ENCODE measurements around the gene FGF22. TPM values are rescaled to one million over a fixed set of nuclear protein-coding genes. Genes with fewer than 3 reads are reported as not detected.

FGF22 gene
- total RNA-seq, 5 donors from 2014 or later (not counting 1 experiment from before 2014, with no cell fraction given), result 0.35 to 3.9 (median 2.8) TPM

- H3K9me3 Mint-ChIP-seq, result no peaks in the 10 kb centered on the region
- peaks cover 8% of the 10 kb centered on the region for H3K36me3 Mint-ChIP-seq
- ATAC-seq (replicated peaks in 1 of 4) (no peak), DNase-seq (no peak)
- Histone ChIP-seq H3K27ac (ENCODE audit: low read length) (peak overlapping the region; percentile 98), H3K36me3 (ENCODE audit: control insufficient read depth in 2 of 2, extremely low read depth in 1 of 2, insufficient read depth in 1 of 2, low read length in 1 of 2) (peaks cover 19 to 37% of the 10 kb centered on the region in 2 donors), H3K4me3 (ENCODE audit: control insufficient read depth in 1 of 2, extremely low read depth in 1 of 2, low read length in 1 of 2) (no peak overlapping the region), H3K4me1 (ENCODE audit: control insufficient read depth in 1 of 2, extremely low read depth in 1 of 2, insufficient read depth in 2 of 2, low read length in 2 of 2) (peaks cover 8 to 87% of the 10 kb centered on the region in 2 experiments), H3K9me3 (no peaks in the 10 kb centered on the region), H3K27me3 (replicated peaks in 1 of 2; ENCODE audit: control insufficient read depth in 2 of 2, extremely low read depth in 1 of 2, insufficient read depth in 2 of 2, low read length in 1 of 2) (no peaks in the 10 kb centered on the region)
- CTCF ChIA-PET, result interaction anchor here in 1 of 2 donors (0.6 kb wide), 1 partner anchor 1092 kb away, joined by 3 read pairs; no protein-coding TSS in a partner anchor
- no peaks in the 10 kb centered on the region for H3K27me3 Mint-ChIP-seq
- WGBS (ENCODE audit: insufficient coverage), result 81% methylated on average over 30 of the region's 33 CpGs
- POLR2A ChIA-PET, result no interaction called here
- no peak overlapping the region for H3K27ac Mint-ChIP-seq
- peaks cover 47 to 68% (median 53%) of the 10 kb centered on the region in 3 donors for H3K4me1 Mint-ChIP-seq
- peak overlapping the region; percentile 31 to 98 (median 31) for H3K4me3 Mint-ChIP-seq
Observed at GRCh38 chr19:658059-658839, 18.6 kb downstream of the FGF22 start.

- Histone ChIP-seq H3K4me3 (ENCODE audit: control insufficient read depth in 1 of 2, extremely low read depth in 1 of 2, low read length in 1 of 2) (peak overlapping the region in 1 of 2 donors; percentile 86), H3K36me3 (ENCODE audit: control insufficient read depth in 2 of 2, extremely low read depth in 1 of 2, insufficient read depth in 1 of 2, low read length in 1 of 2) (peaks cover 10 to 28% of the 10 kb centered on the region in 2 donors), H3K9me3 (no peaks in the 10 kb centered on the region), H3K27ac (ENCODE audit: low read length) (peak overlapping the region; percentile 98), H3K27me3 (replicated peaks in 1 of 2; ENCODE audit: control insufficient read depth in 2 of 2, extremely low read depth in 1 of 2, insufficient read depth in 2 of 2, low read length in 1 of 2) (no peaks in the 10 kb centered on the region), H3K4me1 (ENCODE audit: control insufficient read depth in 1 of 2, extremely low read depth in 1 of 2, insufficient read depth in 2 of 2, low read length in 2 of 2) (peaks cover 12 to 87% of the 10 kb centered on the region in 2 experiments)
- WGBS (ENCODE audit: insufficient coverage), result 48% methylated on average over 44 of the region's 50 CpGs
- ChIA-PET CTCF (interaction anchor here (0.6 to 1.6 kb wide), 3 partner anchors 9 to 1091 kb away, joined by 3 read pairs; no protein-coding TSS in a partner anchor), POLR2A (interaction anchor here in 1 of 2 donors (0.6 kb wide), 1 partner anchor 1771 kb away, joined by 6 read pairs; no protein-coding TSS in a partner anchor)
- peaks cover 55 to 69% (median 56%) of the 10 kb centered on the region in 3 donors for H3K4me1 Mint-ChIP-seq
- DNase-seq (peak in 26 of 35 experiments; percentile 21 to 75 (median 56)), ATAC-seq (replicated peaks in 1 of 4) (no peak)
- peak overlapping the region; percentile 97 for H3K27ac Mint-ChIP-seq
- no peaks in the 10 kb centered on the region for H3K27me3 Mint-ChIP-seq
- H3K36me3 Mint-ChIP-seq, result peaks cover 8% of the 10 kb centered on the region
- H3K4me3 Mint-ChIP-seq, result peak overlapping the region; percentile 95 to 98 (median 96)
- H3K9me3 Mint-ChIP-seq, result no peaks in the 10 kb centered on the region
Observed at GRCh38 chr19:658916-659839, 19.5 kb downstream of the FGF22 start.

GRCh38 chr19:660793-661426 is 21.2 kb downstream of the FGF22 start:
- peak overlapping the region; percentile 95 to 98 (median 96) for H3K4me3 Mint-ChIP-seq
- peaks cover 51 to 65% (median 54%) of the 10 kb centered on the region in 3 donors for H3K4me1 Mint-ChIP-seq
- DNase-seq (no peak), ATAC-seq (replicated peaks in 1 of 4) (no peak)
- no peaks in the 10 kb centered on the region for H3K27me3 Mint-ChIP-seq
- H3K36me3 Mint-ChIP-seq, result peaks cover 2% of the 10 kb centered on the region
- H3K27me3 ChIP-seq (replicated peaks in 1 of 2; ENCODE audit: control insufficient read depth in 2 of 2, extremely low read depth in 1 of 2, insufficient read depth in 2 of 2, low read length in 1 of 2), result no peaks in the 10 kb centered on the region
- CTCF ChIA-PET, result interaction anchor here in 1 of 2 donors (1.6 kb wide), 1 partner anchor 74 kb away, joined by 3 read pairs; no protein-coding TSS in a partner anchor
- POLR2A ChIA-PET, result interaction anchor here (0.9 kb wide), 2 partner anchors 20 to 35 kb away, joined by 3 to 8 read pairs; no protein-coding TSS in a partner anchor
- H3K9me3 ChIP-seq, result no peaks in the 10 kb centered on the region
- H3K4me3 ChIP-seq (ENCODE audit: control insufficient read depth in 1 of 2, extremely low read depth in 1 of 2, low read length in 1 of 2), result peak overlapping the region; percentile 86 to 87
- H3K9me3 Mint-ChIP-seq, result no peaks in the 10 kb centered on the region
- under 1% methylated on average over 15 of the region's 20 CpGs for WGBS (ENCODE audit: insufficient coverage)
- H3K27ac ChIP-seq (ENCODE audit: low read length), result peak overlapping the region; percentile 98
- H3K36me3 ChIP-seq (ENCODE audit: control insufficient read depth in 2 of 2, extremely low read depth in 1 of 2, insufficient read depth in 1 of 2, low read length in 1 of 2), result peaks cover 5 to 21% of the 10 kb centered on the region in 2 donors
- peak overlapping the region; percentile 97 for H3K27ac Mint-ChIP-seq
- peaks cover 12 to 83% of the 10 kb centered on the region in 2 experiments for H3K4me1 ChIP-seq (ENCODE audit: control insufficient read depth in 1 of 2, extremely low read depth in 1 of 2, insufficient read depth in 2 of 2, low read length in 2 of 2)

GRCh38 chr19:661427-662196 is 21.9 kb downstream of the FGF22 start:
- peaks cover 12 to 76% of the 10 kb centered on the region in 2 experiments for H3K4me1 ChIP-seq (ENCODE audit: control insufficient read depth in 1 of 2, extremely low read depth in 1 of 2, insufficient read depth in 2 of 2, low read length in 2 of 2)

DNA sequence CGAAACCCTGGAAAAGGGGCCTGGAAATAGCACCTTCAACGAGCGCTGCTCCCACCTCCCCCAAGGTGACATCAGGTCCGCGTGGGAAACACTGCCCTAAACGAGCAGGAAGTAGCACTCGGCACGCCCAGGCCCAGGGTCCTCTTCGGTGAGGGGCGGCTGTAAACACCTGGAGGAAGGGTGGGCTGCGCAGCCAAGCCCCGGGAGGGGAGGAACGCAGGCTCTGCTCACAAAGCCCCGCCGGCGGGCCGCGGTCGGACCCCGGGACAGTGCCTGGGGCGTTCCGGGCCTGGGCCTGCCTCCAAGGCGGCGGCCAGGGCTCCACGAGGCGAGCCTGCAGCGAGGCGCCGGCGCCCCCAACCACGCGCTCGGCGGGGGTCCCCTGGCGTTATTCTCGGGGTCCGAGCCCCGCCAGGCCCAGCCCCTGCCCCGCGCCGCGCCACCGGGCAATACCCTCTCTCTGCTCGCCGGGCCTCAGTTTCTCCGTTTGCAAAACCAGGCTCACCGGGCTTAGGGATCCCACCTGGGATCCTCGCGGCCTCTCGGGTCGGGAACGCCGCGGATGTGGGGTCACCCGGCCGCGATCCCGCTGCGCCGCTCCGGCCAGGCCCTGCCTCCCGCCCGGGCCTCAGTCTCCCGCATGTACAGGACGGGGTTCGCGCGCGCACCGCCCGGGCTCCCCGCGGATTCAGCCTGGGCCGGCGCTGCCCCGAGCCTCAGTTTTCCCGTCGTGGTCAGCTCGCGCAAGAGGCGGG is 22.7 kb downstream of the FGF22 start:
- H3K4me1 ChIP-seq (ENCODE audit: control insufficient read depth in 1 of 2, extremely low read depth in 1 of 2, insufficient read depth in 2 of 2, low read length in 2 of 2), result peaks cover 12 to 69% of the 10 kb centered on the region in 2 experiments

More at GRCh38 chr19:661427-662196, 21.9 kb downstream of the FGF22 start:
- Histone ChIP-seq H3K9me3 (no peaks in the 10 kb centered on the region), H3K27me3 (replicated peaks in 1 of 2; ENCODE audit: control insufficient read depth in 2 of 2, extremely low read depth in 1 of 2, insufficient read depth in 2 of 2, low read length in 1 of 2) (no peaks in the 10 kb centered on the region), H3K27ac (ENCODE audit: low read length) (peak overlapping the region; percentile 98), H3K36me3 (ENCODE audit: control insufficient read depth in 2 of 2, extremely low read depth in 1 of 2, insufficient read depth in 1 of 2, low read length in 1 of 2) (peaks cover 5 to 19% of the 10 kb centered on the region in 2 donors), H3K4me3 (ENCODE audit: control insufficient read depth in 1 of 2, extremely low read depth in 1 of 2, low read length in 1 of 2) (peak overlapping the region; percentile 86 to 87)
- peak overlapping the region; percentile 95 to 98 (median 96) for H3K4me3 Mint-ChIP-seq
- H3K9me3 Mint-ChIP-seq, result no peaks in the 10 kb centered on the region
- peaks cover 2% of the 10 kb centered on the region for H3K36me3 Mint-ChIP-seq
- ATAC-seq (replicated peaks in 1 of 4), result peak; percentile 39 to 58 (median 52)
- ChIA-PET CTCF (no interaction called here), POLR2A (no interaction called here)
- H3K27ac Mint-ChIP-seq, result peak overlapping the region; percentile 97
- peaks cover 46 to 58% (median 47%) of the 10 kb centered on the region in 3 donors for H3K4me1 Mint-ChIP-seq
- 0% methylated on average over 23 of the region's 31 CpGs for WGBS (ENCODE audit: insufficient coverage)
- DNase-seq, result peak; percentile 48 to 81 (median 61)
- no peaks in the 10 kb centered on the region for H3K27me3 Mint-ChIP-seq

More for the DNA sequence above, 22.7 kb downstream of the FGF22 start:
- ChIA-PET POLR2A (no interaction called here), CTCF (interaction anchor here in 1 of 2 donors (0.6 to 0.7 kb wide), 4 partner anchors 26 to 763 kb away, joined by 3 to 5 read pairs (median 4); partner anchors contain the start of gene BSG)
- H3K27me3 ChIP-seq (replicated peaks in 1 of 2; ENCODE audit: control insufficient read depth in 2 of 2, extremely low read depth in 1 of 2, insufficient read depth in 2 of 2, low read length in 1 of 2), result peaks cover 0 to 1% of the 10 kb centered on the region in 2 experiments
- DNase-seq, result peak; percentile 50 to 80 (median 66)
- Mint-ChIP-seq H3K4me3 (peak overlapping the region; percentile 95 to 98 (median 96)), H3K4me1 (peaks cover 40 to 51% (median 47%) of the 10 kb centered on the region in 3 donors), H3K27ac (peak overlapping the region; percentile 97), H3K27me3 (no peaks in the 10 kb centered on the region), H3K9me3 (no peaks in the 10 kb centered on the region), H3K36me3 (peaks cover 2% of the 10 kb centered on the region)
- peak; percentile 27 to 45 (median 37) for ATAC-seq (replicated peaks in 1 of 4)
- H3K9me3 ChIP-seq, result no peaks in the 10 kb centered on the region
- 0% methylated on average over 77 of the region's 81 CpGs for WGBS (ENCODE audit: insufficient coverage)
- peak overlapping the region; percentile 86 to 87 for H3K4me3 ChIP-seq (ENCODE audit: control insufficient read depth in 1 of 2, extremely low read depth in 1 of 2, low read length in 1 of 2)
- peaks cover 5 to 15% of the 10 kb centered on the region in 2 donors for H3K36me3 ChIP-seq (ENCODE audit: control insufficient read depth in 2 of 2, extremely low read depth in 1 of 2, insufficient read depth in 1 of 2, low read length in 1 of 2)
- H3K27ac ChIP-seq (ENCODE audit: low read length), result peak overlapping the region; percentile 98

All from T-cell (primary cell).